GM12874 (cell line): ENCODE results near the gene KCNQ1.

Experiments
- CTCF ChIP-seq: IDR thresholded peaks from 2 replicates; pipeline ENCODE4 v1.5.1; 2011; ENCODE audit warnings: low read depth, mild to moderate bottlenecking, control low read depth, low read length, moderate library complexity; ENCODE audit not compliant: insufficient read depth

The KCNQ1 gene

DNA sequence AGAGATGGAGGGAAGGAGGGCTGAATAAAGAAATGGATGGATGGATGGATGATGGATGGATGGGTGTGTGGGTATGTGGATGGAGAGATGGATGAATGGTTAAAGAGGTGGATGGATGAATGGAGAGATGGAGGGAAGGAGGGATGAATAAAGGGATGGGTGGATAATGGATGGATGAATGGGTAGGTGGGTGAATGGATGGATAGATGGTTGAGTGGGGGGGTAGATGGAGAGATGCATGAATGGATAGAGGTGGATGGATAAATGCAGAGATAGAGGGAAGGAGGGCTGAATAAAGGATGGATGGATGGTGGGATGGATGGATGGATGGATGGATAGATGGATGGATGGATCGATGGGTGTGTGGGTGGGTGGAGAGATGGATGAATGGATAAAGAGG lies 369.2 kb downstream of the KCNQ1 start:
- TF ChIP-seq CTCF = no peak

- no peak for TF ChIP-seq CTCF
Observed at GRCh38 chr11:2814751-2815150, 369.9 kb downstream of the KCNQ1 start.

GRCh38 chr11:2815762-2816496 lies 371.1 kb downstream of the KCNQ1 start:
- no peak for TF ChIP-seq CTCF

DNA sequence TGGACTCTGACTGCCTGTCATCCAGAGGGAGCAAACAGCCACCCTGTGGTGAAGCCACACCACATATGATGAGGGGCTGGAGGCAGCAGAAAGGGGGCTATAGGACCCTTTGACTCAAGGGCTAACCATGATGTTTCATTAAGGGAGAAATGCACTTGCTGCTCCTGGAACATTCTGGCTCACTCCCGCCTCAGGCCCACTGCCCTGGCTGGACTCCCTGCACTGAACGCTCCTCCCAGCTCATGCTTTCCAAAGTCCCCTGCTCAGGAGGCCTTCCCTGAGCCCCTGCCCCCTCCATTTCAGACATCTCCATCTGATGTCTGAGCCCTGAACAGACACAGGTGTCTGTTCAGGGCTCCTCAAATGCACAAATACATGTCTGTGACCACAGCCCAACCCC lies 371.7 kb downstream of the KCNQ1 start:
- TF ChIP-seq CTCF = no peak

DNA sequence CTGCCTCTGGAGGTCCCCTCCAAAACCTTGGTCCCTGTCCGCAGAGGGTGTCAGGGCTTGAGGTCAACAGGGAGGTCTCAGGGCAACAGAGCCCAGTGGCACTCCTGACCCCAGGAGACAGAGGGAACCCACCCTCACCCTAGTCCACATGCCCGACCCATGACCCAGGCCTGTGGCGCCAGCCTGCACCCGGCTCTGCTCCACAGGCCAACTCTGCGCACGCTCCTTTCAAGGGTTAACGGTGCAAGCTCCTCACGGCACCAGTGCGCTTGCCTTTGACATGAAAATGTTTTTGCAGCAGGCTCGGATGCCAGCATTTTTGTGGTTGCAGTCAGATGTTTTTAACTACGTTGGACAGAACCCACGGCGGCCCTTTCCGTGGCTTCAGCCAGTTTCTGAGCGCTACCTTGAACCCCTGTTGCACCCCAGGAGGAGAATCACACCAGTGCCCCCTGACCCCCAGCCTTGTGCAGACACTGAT lies 372.2 kb downstream of the KCNQ1 start:
- TF ChIP-seq CTCF = no peak

DNA sequence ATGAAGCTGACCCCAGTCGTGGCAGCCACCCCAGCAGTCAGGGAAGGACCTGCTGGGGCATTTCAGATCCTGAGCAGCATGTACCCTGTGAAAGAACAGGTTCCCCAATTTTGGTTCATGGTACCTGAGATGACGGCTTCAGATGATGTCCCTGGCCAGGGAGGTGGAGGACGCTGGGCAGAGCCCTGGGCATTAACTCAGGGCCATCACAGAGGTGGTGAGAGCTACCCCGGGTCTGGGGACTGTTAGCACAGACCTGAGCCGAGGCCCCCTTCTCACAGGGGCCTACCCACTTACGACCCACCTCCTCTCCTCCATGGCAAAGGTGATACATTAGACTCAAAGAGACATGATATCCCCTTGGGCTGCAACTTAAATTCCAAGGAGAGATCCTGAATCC lies 372.6 kb downstream of the KCNQ1 start:
- TF ChIP-seq CTCF = no peak

DNA sequence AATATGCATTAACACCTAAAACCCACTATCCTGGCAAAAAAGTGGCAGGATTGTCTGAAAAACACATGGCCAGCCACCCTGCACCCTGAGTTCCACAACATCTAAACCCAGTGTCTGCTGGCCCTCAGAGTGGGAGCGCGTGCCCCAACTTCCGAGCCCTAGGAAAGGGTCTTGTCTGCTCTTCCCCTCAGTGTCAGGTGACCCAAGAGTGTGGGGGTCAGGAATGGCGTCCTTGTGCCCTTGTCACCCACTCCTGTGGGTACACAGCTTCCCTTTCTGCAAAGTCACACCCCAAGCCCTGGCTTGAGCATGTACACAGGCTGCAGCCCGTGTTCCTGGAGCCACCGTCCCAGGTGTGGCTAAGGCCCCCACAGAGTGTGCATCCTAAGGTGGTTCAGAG lies 373.2 kb downstream of the KCNQ1 start:
- TF ChIP-seq CTCF = no peak
